CD4-positive, alpha-beta T cell treated with Interleukin-1 beta for 1 hour (primary cell): ENCODE measurements around the gene NR1H4.
"Not testable (repeated sequence)": the region's sequence is repeated elsewhere in the genome, so short reads cannot be mapped to it uniquely, and the experiment has no call there.

Source experiments
- DNase-seq, 2 donors: peaks; one replicate each; pipeline ENCODE4 v3.0.0-alpha.2; 2020 to 2022

NR1H4 gene

DNA sequence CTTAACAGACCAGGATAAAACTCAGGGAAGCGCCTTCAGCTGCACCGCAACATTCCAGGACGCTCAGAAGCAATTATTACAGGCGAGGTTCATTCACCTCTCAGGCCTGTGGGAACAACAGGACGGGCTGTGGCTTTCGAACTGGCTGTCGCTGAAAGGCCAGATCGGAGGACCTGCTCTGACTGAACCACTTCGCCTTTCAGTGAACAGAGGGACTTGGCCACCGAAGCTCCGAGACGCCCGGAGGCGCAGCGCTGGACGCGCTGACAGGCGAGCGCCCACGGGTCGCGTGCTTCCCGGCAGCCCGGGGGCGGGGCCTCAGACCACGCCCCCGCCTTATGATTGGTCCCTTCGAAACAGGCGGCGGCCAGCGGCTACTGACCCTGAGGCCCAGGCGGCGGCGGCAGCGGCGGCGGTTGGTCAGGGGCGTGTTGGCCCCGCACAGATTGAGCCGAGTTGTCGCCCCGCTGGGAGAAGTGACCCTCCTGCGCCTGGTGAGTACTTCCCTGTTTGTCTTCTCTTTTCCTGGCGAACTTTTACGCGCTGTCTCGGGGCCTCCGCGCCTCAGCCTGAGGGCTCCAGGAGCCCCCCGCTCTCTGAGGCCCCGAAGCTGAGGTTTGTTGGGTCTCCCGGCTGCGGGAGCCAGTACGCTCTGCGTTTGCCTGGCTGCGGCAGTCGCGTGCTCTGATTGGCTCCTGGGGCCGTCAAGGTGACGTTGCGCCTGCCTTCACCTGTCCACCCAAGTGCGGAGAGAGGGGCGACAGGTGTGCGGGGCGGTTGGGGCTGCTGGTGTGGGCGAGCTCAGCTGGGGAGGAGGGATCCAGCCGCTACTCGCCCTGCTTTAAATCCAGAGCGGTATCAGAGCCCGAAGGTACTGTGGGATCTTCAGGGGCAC lies 99.9 kb downstream of the NR1H4 start, which contains the start of gene GAS2L3:
Gene GAS2L3 (plus strand): TSS at position 393 of the 895 bp plus-strand sequence. CDS start 21,221 bp downstream, outside the sequence.
- DNase-seq = peak; percentile 59 to 81

DNA sequence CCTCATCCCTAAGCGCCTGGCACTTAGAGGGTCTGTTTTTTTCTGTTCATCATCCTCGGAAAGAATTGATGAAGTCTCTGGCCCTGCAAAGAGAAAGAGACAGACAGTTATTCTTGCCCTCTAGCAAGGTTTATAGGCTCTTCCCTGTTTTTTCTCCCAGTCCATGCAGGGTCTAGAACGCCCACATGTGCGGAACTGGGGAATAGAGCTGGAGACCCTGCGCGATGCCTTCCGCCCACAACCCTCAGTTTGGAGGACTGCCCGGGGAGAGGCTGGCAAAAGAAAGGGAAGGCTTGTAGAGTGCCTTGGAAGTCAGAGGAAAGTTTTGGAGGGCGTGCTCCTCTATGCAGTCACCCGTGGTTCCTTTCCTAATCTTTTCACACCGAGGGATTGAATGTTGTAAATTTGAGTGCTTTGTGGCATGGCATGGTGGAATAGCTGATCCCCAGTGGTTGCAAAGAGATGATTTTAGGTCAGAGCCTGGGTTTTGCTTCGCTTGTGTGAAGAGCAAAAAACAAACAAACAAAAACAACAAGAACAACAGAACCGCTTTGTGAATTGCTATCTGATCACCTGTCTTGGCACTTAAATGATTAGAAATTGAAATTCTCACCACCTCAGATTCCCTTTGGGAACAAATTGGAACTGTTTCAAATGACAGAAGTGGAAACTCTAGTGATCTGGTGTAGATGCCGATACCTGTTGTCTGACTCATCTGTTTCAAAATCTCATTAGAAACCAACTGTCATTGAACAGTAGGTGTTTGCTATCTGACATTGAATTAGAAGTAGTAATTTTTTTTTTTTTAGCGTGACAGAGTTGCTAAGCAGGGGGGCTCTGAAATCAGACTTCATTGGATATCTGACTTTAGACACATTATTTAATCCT lies 100.8 kb downstream of the NR1H4 start:
- DNase-seq = no peak

DNA sequence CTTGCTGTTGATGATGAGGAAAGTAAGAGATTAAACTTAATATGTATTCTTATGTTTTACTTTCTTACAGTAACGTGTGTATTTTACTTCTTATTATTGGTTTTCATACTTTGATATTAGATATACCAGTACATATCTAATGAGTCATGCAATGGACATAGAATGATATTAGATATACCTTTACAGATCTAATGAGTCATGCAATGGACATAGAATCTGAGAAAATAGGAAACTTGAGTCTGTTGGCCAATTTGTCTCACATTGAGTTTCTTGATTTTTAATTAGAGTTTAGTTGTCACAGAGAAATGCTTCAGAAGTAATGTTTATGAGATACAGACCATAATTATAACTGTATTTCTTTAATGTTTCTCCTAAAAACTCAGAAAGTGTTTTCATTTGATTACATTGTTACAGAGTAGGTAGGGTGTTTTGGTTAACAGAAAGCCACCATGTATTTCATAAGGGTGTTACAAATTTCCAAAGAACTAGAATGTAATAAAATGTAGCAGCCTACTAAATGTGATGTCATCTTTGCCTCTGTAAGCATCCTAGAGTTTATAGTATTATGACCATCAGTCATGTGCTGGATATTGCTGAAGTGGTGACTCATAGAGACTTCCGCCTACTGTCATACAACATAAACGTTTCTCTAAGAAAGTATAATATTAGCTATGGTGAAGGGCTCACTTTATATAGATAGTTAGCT lies 102.8 kb downstream of the NR1H4 start:
- DNase-seq = no peak

DNA sequence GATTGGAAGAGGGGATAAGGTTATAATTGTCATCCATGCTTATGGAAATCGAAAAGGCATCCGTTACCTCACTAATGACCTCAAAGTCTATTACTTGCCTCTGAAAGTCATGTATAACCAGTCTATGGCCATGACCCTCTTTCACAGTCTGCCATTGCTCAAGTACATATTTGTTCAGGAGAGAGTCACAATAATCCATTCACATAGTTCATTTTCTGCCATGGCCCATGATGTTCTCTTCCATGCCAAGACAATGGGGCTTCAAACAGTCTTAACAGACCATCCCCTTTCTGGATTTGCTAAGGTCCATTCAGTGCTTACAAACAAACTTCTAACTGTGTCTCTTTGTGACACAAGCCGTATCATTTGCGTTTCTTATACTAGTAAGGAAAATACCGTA lies 105.3 kb downstream of the NR1H4 start:
- DNase-seq = no peak

DNA sequence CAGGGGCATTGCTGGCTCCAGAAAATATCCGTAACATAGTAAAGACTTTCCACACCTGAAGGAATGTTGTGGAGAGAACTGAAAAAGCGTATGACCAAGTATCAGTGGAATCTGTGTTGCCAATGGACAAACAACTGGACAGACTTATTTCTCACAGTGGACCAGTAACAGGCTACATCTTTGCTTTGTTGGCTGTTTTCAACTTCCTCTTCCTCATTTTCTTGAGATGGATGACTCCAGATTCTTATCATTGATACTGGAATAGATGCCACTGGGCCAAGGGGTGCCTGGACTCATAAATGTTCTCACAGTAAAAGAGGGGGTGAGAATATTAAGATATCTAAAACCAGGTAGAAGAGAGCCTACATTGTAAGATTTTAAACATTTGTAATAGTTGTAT lies 106.2 kb downstream of the NR1H4 start:
- DNase-seq = no peak

DNA sequence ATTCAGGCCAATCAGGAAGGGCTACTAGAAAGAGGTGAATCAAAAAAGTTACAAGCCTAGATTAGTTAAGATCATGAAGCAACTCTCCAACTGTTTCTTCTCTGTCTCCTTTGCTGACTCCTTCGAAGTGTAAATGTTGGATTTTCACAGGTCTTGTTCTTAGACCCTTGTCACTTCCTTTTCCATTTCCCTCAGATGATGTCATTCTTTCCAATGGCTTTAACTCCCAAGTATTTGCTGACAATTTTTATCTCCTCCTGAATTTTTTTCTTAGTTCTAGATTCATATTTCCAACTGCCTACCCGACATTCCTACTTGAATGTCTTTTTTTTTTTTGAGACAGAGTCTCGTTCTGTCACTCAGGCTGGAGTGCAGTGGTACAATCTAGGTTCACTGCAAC lies 110.6 kb downstream of the NR1H4 start:
- DNase-seq = no peak

DNA sequence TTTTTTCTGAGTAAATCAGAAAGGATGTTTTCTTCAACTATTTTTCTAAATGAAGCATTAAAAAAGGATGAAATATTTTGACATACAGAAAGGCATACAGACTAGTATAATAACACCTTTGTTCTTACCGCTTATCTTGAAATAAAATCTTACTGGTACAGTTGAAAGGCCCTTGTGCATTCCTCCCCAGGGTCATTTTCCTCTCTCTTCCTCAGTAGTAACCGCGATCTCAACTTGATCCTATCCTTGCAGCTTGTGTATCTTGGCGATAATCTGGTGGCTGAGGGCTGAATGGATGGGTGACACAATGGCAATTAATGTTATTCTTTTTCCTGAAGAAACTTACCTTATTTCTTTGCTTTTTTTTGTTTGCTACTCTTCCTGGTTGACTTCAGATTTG lies 118.3 kb downstream of the NR1H4 start:
- no peak for DNase-seq

DNA sequence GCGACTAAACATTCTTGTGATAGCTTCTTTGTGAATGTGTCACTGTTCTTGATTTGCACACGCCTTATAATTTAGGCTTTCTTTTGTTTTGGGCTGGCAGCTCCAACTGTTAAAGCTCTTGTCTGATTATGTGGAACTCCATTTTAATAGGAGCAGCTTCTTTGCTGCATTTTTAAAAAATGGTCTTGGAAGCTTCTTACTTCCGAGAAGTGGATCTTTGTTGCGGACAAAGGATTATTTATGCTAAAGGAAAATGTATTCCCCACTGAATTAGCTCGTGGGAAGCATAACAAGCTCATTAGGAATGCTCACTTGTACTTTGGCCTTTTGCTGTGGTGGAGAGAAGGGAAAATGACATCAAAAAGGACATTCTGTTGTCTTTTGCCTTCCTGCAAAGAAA lies 119.8 kb downstream of the NR1H4 start:
- no peak for DNase-seq

DNA sequence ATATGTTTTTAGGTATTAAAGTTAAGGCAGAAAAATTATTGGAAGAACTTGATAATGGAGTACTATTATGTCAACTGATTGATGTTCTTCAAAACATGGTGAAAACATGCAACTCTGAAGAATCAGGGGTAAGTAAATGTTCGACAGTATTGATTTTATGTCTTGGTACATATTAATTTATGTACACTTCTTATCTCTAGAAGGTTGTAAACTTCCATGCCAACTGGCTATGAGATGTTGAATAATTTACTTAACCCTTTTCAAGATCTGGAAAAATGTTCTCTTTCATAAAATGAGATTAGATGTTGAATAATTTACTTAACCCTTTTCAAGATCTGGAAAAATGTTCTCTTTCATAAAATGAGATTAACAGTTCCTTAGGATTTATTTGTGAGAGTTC lies 128.0 kb downstream of the NR1H4 start:
- DNase-seq = no peak

DNA sequence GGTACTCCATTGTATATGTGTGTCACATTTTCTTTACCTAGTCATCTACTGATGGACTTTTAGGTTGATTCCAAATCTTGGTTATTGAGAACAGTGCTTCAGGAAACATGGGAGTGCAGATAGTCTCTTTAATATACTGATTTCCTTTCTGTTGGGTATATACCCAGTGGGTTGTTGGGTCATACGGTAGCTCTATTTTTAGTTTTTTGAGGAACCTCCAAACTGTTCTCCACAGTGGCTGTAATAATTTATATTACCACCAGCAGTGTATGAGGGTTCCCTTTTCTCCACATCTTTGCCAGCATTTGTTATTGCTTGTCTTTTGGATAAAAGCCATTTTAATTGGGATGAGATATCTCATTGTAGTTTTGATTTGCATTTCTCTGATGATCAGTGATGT lies 129.3 kb downstream of the NR1H4 start:
- DNase-seq = not testable (repeated sequence)

DNA sequence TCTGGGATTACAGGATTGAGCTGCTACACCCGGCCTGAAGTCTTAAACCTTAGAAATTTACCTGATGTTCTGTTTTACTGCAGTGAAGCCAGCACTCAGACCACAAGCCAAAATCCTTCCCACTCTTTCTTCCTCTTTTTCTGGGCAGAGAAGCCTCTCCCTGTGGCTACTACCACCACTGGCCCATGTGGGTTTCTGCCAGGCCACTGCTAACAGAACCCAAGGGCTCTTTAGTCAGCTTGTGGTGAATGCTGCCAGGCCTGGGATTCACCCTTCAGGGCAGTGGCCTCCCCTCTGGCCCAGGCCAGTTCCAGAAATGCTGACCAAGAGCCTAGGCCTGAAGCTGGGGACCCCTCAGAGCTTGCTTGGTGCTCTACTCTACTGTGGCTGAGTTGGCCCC lies 135.1 kb downstream of the NR1H4 start:
- peak in 1 of 2 donors; percentile 12 for DNase-seq

DNA sequence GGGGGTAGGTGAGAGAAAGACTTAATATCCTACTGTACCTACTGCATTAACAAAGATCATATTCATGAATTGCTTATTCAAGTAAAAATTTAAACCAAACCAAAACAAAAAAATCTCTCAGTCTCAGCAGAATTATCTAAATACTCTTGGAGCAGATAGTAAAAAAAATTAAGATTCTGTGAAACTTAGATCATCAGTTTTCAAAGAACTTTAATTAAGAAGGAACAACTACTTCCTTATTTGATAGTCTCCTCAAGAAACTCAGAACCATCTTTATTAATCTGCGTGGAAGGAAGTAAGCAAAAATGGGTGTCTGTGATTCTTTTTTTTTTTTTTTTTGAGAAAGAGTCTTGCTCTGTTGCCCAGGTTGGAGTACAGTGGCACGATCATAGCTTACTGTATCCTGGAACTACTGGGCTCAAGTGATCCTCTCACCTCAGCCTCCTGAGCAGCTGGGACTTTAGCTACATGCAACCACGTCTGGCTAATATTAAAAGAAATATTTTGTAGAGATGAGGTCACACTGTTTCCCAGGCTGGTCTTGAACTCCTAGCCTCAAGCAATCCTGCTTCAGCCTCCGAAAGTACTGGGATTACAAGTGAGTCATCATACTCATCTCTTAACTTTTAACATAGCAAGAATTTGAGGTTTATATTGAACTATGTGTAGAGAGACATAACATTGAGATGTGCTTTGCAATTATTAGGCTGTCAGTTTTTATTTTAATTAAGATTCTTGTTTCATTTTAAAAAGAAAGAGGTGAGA lies 137.2 kb downstream of the NR1H4 start:
- DNase-seq = no peak

DNA sequence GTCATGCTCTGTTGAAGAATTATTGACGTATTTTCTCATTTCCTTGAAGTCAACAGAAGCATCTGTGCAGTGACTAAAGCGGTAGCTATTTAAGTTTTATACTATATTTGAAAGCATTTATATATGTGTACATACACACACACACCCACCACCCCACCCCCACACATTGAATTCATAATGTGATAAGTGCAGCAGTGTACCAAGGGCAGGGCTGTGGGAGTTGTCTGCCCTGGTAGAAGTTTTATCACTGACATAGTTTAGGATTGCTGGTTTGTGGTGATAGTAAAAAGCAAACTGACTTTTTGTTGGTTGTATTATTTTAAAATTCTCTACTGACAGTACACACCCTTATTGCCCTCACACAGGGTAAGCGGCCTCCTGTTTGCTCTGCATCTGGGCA lies 138.9 kb downstream of the NR1H4 start:
- no peak for DNase-seq
